Mammary epithelial cell (primary cell): Measurements from ENCODE around the gene PDCD11.

Experiments used
- EZH2 ChIP-seq: IDR thresholded peaks from 2 replicates; pipeline ENCODE4 v1.6.1; 2012; ENCODE audit warnings: low read length, inconsistent platforms, borderline replicate concordance
- TF ChIP-seq, protein P1 (sequence below), 2 donors: IDR thresholded peaks in 1 of 2; conservative IDR thresholded peaks in 1 of 2; 2 replicates each; pipeline ENCODE4 v1.5.1; 2011 to 2012; ENCODE audit warnings: inconsistent platforms in 2 of 2, low read length in 2 of 2, mild to moderate bottlenecking in 2 of 2, control low read depth in 1 of 2, low read depth in 1 of 2; ENCODE audit not compliant: insufficient read depth in 1 of 2; ENCODE audit errors: extremely low read depth in 1 of 2

DNA sequence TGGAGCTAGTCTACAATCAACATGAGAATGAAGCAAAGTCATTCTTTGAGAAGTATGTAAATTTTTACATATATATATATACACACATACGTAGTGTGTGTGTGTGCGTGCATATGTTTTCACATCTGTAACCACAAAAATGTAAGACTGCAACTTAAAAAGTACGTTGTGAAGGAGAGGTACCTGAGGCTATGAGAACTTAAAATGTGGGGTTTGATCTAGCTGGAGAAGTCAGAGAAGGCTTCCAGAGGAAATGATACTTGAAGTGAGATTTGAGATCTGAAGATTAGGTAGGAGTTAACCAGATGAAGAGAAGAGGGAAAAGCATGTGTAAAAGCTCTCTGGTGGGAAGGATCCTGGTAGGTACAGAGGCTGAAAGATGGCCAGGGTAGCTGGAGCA, 22.9 kb upstream of the PDCD11 start:
- TF ChIP-seq, protein P1, sequence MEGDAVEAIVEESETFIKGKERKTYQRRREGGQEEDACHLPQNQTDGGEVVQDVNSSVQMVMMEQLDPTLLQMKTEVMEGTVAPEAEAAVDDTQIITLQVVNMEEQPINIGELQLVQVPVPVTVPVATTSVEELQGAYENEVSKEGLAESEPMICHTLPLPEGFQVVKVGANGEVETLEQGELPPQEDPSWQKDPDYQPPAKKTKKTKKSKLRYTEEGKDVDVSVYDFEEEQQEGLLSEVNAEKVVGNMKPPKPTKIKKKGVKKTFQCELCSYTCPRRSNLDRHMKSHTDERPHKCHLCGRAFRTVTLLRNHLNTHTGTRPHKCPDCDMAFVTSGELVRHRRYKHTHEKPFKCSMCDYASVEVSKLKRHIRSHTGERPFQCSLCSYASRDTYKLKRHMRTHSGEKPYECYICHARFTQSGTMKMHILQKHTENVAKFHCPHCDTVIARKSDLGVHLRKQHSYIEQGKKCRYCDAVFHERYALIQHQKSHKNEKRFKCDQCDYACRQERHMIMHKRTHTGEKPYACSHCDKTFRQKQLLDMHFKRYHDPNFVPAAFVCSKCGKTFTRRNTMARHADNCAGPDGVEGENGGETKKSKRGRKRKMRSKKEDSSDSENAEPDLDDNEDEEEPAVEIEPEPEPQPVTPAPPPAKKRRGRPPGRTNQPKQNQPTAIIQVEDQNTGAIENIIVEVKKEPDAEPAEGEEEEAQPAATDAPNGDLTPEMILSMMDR (conservative IDR thresholded peaks at IDR 0.05 in 1 of 2, IDR thresholded peaks at IDR 0.05 in 1 of 2; ENCODE audit: extremely low read depth in 1 of 2, insufficient read depth in 1 of 2, low read depth in 1 of 2, low read length in 2 of 2), result no peak
- no peak for TF ChIP-seq EZH2
